HG03103 (cell line): ENCODE results near the gene KCNJ9.
"Not testable (repeated sequence)": the region's sequence is repeated elsewhere in the genome, so short reads cannot be mapped to it uniquely, and the experiment has no call there.

ENCODE experiments used
- ATAC-seq: cut with Tn5 transposase; IDR thresholded peaks from one replicate; pipeline ENCODE4 v1.9.1; 2021; ENCODE audit warnings: low read depth; ENCODE audit not compliant: unreplicated experiment

The KCNJ9 gene

DNA sequence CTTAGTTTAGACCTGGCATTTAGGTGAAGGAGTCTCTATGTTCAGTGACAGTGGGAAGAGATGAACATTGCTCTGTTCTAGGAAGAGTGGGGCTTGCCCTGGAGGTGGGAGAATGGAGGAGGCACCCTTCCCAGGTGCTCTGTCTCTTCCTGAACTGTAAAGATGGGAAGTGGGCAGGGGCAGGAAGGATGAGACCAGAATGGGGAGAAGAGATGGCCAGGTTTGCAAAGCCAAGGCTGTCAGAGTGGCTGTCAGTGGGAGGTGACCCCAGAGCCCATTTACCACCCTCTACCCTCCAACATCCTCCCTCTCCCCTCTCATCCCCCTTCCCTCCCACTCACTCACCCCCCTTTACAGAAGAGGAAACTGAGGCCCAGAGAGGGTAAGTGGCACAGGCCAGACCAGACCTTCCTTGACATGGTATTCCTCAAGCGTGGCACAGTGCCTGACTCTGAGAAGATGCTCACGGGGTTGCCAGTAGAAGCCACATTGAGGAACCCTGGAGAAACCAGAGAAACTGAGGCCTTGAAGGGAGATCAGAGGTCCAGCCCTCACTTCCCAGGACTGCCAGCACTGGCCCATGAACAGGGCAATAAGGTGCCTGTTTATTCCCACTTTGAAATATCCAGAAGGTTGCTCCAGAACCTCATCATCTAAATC, 18.5 kb downstream of the KCNJ9 start:
- no peak for ATAC-seq

- peak; percentile 31 for ATAC-seq
Measured at GRCh38 chr1:160101037-160101716, 19.8 kb downstream of the KCNJ9 start.

GRCh38 chr1:160101717-160102522, 20.6 kb downstream of the KCNJ9 start:
- no peak for ATAC-seq

DNA sequence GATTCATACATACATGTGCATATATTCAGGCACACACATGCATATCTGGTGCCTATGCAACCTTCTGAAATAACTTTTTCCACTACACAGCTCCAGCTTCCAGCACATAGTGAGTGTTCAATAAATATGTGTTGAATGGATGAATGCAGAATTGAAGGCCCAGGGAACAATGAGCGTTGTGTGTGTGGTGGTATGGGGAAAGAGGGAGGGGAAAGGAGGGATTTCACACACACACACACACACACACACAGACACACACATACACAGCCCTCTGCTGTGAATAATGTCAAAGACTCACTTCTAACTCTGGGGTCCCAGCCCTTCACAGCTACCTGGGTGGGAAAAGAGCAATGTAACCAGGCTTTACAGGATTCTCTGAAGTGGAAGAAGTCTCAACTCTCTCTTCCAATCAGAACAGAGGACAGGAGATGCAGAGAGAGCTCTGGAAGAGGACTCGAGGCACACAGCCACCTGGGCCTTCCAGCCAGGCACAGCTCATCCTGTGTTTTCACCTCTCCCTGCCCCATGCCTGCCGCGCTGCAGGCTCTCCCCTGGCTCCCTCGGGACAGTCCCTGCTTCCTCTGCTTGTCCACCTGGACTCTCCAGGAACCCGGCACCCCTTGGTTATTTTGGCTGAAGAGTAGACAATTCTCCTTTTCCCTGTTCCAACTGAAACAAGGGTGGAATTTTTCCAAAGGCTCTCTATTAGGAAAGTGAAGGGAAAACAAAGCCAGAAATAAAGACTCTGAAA, 22.5 kb downstream of the KCNJ9 start:
- ATAC-seq = no peak

- ATAC-seq = no peak
Measured at GRCh38 chr1:160104486-160104885, 23.1 kb downstream of the KCNJ9 start.

GRCh38 chr1:160105155-160105554, 23.8 kb downstream of the KCNJ9 start:
- no peak for ATAC-seq

DNA sequence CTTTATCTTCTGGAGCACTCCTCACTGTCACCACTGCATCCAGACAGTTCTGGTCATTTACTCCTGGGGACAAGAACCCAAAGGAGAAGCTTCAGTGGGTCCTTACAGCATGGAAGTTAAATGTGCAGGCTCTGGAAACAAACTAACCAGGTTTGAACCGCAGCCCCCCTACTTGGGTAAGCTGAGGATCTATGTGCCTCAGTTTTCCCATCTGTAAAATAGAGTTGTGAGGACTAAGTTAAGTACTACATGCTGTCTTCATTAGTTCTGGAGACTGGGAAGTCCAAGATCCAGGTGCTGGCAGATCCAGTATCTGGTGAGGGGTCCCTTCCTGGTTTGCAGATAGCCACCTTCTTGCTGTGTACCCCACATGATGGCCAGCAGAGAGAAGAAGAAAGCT, 26.2 kb downstream of the KCNJ9 start:
- no peak for ATAC-seq

- ATAC-seq = no peak
Measured at GRCh38 chr1:160108888-160109662, 27.7 kb downstream of the KCNJ9 start.

GRCh38 chr1:160109686-160110085, 28.3 kb downstream of the KCNJ9 start:
- no peak for ATAC-seq

DNA sequence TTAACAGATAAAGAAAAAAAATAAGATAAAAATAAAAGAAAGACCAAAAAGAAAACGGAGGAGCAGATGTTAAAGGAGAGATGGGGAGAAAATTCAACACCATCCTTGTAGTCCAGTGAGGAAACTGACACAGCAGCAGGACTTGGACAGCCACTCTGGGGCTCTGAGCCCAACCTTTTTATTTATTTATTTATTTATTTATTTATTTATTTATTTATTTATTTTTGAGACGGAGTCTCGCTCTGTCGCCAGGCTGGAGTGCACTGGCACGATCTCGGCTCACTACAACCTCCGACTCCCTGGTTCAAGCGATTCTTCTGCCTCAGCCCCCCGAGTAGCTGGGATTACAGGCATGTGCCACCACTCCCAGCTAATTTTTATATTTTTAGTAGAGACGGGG, 30.1 kb downstream of the KCNJ9 start:
- not testable (repeated sequence) for ATAC-seq

- no peak for ATAC-seq
Measured at GRCh38 chr1:160112357-160112756, 31.0 kb downstream of the KCNJ9 start.

DNA sequence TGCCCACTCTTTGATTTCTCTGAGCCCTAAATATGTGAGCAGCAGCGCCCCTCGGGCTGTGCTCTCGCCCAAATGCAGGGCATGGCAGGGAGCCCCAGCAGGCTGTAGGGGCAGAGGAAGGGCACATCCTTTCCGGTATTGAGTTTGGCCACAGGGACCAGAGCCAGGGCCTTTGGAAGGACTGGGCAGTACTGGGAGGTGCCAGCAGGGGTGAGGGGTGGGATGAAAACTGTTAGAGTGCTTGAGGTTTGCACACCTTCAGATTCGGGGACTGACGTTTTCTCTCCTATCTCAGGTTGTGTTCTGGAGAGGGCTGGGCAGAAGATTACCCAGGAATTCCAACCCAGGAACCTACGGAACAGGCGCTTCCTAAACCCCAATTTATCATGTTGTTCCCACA, 32.1 kb downstream of the KCNJ9 start:
- ATAC-seq = no peak

DNA sequence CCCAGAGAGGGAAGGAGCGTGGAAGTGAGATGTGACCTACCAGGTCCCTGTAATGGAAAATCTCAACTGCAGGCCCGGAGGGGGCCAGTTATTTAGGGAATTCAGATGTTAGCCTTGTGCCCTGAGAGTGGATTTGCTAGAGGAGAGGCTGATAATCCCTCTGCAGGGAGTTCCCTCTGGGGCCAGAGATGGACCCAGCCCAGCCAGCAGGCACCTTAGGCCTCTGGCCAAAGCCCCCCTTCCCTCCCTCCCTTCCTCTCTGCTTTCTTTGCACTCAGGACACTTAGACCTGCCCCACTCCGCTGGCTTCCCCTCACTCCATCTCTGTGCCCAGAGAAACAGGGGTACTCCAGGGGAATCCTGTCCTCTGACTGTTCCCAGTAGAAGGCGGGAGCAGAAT, 32.7 kb downstream of the KCNJ9 start:
- no peak for ATAC-seq

DNA sequence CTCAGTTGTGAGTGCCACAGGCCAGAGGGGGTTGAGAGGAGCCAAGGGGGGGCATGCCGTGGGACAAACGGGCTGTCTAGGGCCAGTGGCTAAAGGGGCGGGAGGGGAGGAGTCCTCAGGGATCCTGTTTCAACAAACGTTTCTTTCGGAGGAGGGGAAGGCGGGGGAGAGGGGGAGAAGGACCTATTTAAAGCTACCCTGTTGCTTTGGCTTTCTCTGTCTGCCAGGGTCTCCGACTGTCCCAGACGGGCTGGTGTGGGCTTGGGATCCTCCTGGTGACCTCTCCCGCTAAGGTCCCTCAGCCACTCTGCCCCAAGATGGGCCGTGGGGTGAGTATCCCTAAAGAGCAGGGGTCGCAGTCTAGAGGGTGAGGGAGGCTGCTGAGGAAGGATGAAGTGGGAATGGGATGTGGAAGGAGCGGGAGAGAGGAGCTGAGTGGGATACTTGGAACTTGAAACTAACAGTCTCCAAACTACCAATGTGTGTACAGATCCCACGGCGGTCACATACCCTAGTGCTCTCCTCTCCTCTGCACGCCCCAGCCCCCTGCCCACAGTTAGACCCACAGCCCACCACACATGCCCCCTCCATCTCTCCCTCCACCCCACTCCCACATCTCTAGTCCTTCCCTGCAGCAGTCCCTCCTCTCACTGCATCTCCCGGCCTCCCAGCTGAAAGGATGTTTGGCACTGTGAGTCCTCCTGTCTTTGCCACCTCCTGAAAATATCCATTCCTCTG, 34.4 kb downstream of the KCNJ9 start, which contains the start of gene ATP1A2:
Gene ATP1A2 (plus strand): TSS at position 215 of the 738 bp plus-strand sequence. CDS start 103 bp downstream, at position 318.
- no peak for ATAC-seq

- no peak for ATAC-seq
Measured at GRCh38 chr1:160116283-160117147, 35.2 kb downstream of the KCNJ9 start.

DNA sequence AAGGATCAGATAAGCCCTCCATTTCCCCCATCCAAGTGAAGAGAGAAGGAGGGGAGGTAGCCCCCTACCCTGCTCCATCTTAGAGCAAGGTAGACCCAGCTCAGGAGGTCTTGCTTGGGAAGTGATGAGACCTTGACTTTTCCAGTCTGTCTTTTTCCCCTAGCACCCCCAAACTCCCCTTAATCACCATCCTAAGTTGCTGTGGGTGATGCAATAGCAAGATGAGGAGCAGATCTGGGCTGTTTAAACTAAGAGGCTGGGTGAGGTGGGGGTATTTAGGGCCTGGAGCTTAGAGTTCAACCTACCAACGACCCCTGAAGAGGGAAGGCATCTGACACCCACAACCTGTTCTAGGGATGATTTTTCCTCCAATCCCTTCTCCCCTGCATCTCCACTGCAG, 36.0 kb downstream of the KCNJ9 start:
- no peak for ATAC-seq

DNA sequence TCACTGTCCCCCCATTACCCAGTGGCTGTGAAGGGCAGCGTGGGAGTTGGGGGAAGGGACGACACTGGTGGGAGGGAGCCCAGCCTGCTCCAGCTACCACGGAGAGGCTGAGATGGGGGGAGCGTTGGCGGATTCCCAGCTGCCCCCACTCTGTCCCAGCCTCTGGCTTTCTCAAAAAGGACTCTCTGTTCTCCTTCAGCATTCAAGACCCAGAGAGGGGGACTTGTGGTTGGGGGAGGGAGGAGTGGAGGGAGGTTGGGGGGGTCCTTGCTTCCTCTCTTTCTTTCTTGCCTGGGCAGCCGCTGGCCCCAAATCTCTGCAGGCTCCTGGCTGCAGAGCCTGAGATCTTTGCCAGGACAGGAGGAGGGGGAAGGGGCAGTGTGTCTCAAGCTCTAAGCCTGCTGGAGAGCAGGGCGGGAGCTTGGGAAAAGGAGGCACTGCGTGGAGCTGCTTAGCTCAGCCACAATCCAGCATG, 36.4 kb downstream of the KCNJ9 start:
- no peak for ATAC-seq

GRCh38 chr1:160118928-160119327, 37.6 kb downstream of the KCNJ9 start:
- no peak for ATAC-seq
